ENCODE results near the gene JPH4. TPM values are rescaled to one million over a fixed set of nuclear protein-coding genes. Genes with fewer than 3 reads are reported as not detected.
"Not testable (repeated sequence)": the region's sequence is repeated elsewhere in the genome, so short reads cannot be mapped to it uniquely, and the experiment has no call there.

The JPH4 gene
- total RNA-seq, 1 donor from 2014 or later = 0.20 TPM

GRCh38 chr14:23602181-23603095 is 23.8 kb upstream of the JPH4 start:
- H3K9me3 Mint-ChIP-seq (ENCODE audit: low read depth) = peaks cover 7% of the 10 kb centered on the region
- peaks cover 1% of the 10 kb centered on the region for H3K36me3 Mint-ChIP-seq (ENCODE audit: low read depth)
- H3K27me3 Mint-ChIP-seq (ENCODE audit: low read depth) = peaks cover 13% of the 10 kb centered on the region
- H3K4me3 Mint-ChIP-seq (ENCODE audit: unreplicated experiment) = no peak overlapping the region
- no peak for DNase-seq (ENCODE audit: low spot score)
- H3K27ac Mint-ChIP-seq (ENCODE audit: unreplicated experiment) = no peak overlapping the region
- no peak for TF ChIP-seq CTCF (IDR thresholded peaks at IDR 0.05)
- H3K4me1 Mint-ChIP-seq (ENCODE audit: low read depth) = peaks cover 9% of the 10 kb centered on the region

- no peak overlapping the region for H3K27ac Mint-ChIP-seq (ENCODE audit: unreplicated experiment)
- peaks cover 1% of the 10 kb centered on the region for H3K36me3 Mint-ChIP-seq (ENCODE audit: low read depth)
- no peak for DNase-seq (ENCODE audit: low spot score)
These were observed 23.2 kb upstream of the JPH4 start for GRCh38 chr14:23601845-23602180.

GRCh38 chr14:23601424-23601823 is 22.8 kb upstream of the JPH4 start:
- Mint-ChIP-seq H3K9me3 (ENCODE audit: low read depth) (peaks cover 7% of the 10 kb centered on the region), H3K4me3 (ENCODE audit: unreplicated experiment) (no peak overlapping the region), H3K4me1 (ENCODE audit: low read depth) (peaks cover 7% of the 10 kb centered on the region), H3K36me3 (ENCODE audit: low read depth) (peaks cover 1% of the 10 kb centered on the region), H3K27me3 (ENCODE audit: low read depth) (peaks cover 20% of the 10 kb centered on the region), H3K27ac (ENCODE audit: unreplicated experiment) (no peak overlapping the region)
- no peak for TF ChIP-seq CTCF (IDR thresholded peaks at IDR 0.05)
- no peak for DNase-seq (ENCODE audit: low spot score)

More at GRCh38 chr14:23601845-23602180, 23.2 kb upstream of the JPH4 start:
- Mint-ChIP-seq H3K4me3 (ENCODE audit: unreplicated experiment) (no peak overlapping the region), H3K27me3 (ENCODE audit: low read depth) (peaks cover 17% of the 10 kb centered on the region), H3K4me1 (ENCODE audit: low read depth) (peaks cover 9% of the 10 kb centered on the region), H3K9me3 (ENCODE audit: low read depth) (peaks cover 7% of the 10 kb centered on the region)
- no peak for TF ChIP-seq CTCF (IDR thresholded peaks at IDR 0.05)

GRCh38 chr14:23600806-23601205 is 22.2 kb upstream of the JPH4 start:
- peaks cover 3% of the 10 kb centered on the region for H3K4me1 Mint-ChIP-seq (ENCODE audit: low read depth)
- no peak for DNase-seq (ENCODE audit: low spot score)
- peaks cover 20% of the 10 kb centered on the region for H3K27me3 Mint-ChIP-seq (ENCODE audit: low read depth)
- TF ChIP-seq CTCF (IDR thresholded peaks at IDR 0.05) = no peak
- H3K9me3 Mint-ChIP-seq (ENCODE audit: low read depth) = peaks cover 7% of the 10 kb centered on the region
- H3K4me3 Mint-ChIP-seq (ENCODE audit: unreplicated experiment) = no peak overlapping the region
- peaks cover 1% of the 10 kb centered on the region for H3K36me3 Mint-ChIP-seq (ENCODE audit: low read depth)
- no peak overlapping the region for H3K27ac Mint-ChIP-seq (ENCODE audit: unreplicated experiment)

GRCh38 chr14:23600322-23600707 is 21.7 kb upstream of the JPH4 start:
- no peak for TF ChIP-seq CTCF (IDR thresholded peaks at IDR 0.05)
- Mint-ChIP-seq H3K36me3 (ENCODE audit: low read depth) (peaks cover 1% of the 10 kb centered on the region), H3K4me1 (ENCODE audit: low read depth) (no peaks in the 10 kb centered on the region), H3K9me3 (ENCODE audit: low read depth) (peaks cover 7% of the 10 kb centered on the region), H3K4me3 (ENCODE audit: unreplicated experiment) (no peak overlapping the region), H3K27me3 (ENCODE audit: low read depth) (peaks cover 20% of the 10 kb centered on the region), H3K27ac (ENCODE audit: unreplicated experiment) (no peak overlapping the region)
- no peak for DNase-seq (ENCODE audit: low spot score)

- H3K36me3 Mint-ChIP-seq (ENCODE audit: low read depth); H3K4me3 Mint-ChIP-seq (ENCODE audit: unreplicated experiment); H3K4me1 Mint-ChIP-seq (ENCODE audit: low read depth); DNase-seq (ENCODE audit: low spot score); H3K9me3 Mint-ChIP-seq (ENCODE audit: low read depth); H3K27ac Mint-ChIP-seq (ENCODE audit: unreplicated experiment): not testable (repeated sequence)
- H3K27me3 Mint-ChIP-seq (ENCODE audit: low read depth) = peaks cover 26% of the 10 kb centered on the region
These were observed 15.6 kb upstream of the JPH4 start for GRCh38 chr14:23594191-23594590.
